Lower lobe of right lung (tissue), 2 donors: Measurements from ENCODE around the gene TMED3. TPM values are rescaled to one million over a fixed set of nuclear protein-coding genes. Genes with fewer than 3 reads are reported as not detected.
"Not testable (repeated sequence)": the region's sequence is repeated elsewhere in the genome, so short reads cannot be mapped to it uniquely, and the experiment has no call there.

Source experiments
- ATAC-seq, 2 donors: fragments of 200-7000 bp; cut with Tn5 transposase; one replicate each; pipeline ENCODE4 v1.9.1; 2020 to 2022; ENCODE audit warnings: mild to moderate bottlenecking in 2 of 2, moderate library complexity in 2 of 2
- DNase-seq: peaks from one replicate; pipeline ENCODE4 v3.0.0-alpha.2; 2020
- H3K27ac ChIP-seq: fragments of 200-600 bp; one replicate; pipeline ENCODE4 v1.8.0; 2022
- H3K27me3 ChIP-seq: fragments of 200-600 bp; one replicate; pipeline ENCODE4 v1.8.0; 2022; ENCODE audit warnings: low read depth
- H3K36me3 ChIP-seq: fragments of 200-600 bp; one replicate; pipeline ENCODE4 v1.8.0; 2022; ENCODE audit warnings: mild to moderate bottlenecking
- H3K4me1 ChIP-seq: fragments of 200-600 bp; one replicate; pipeline ENCODE4 v1.8.0; 2022
- H3K4me3 ChIP-seq: fragments of 200-600 bp; one replicate; pipeline ENCODE4 v1.8.0; 2022; ENCODE audit warnings: mild to moderate bottlenecking
- H3K9me3 ChIP-seq: fragments of 200-600 bp; one replicate; pipeline ENCODE4 v1.8.0; 2022
- CTCF ChIP-seq: fragments of 200-600 bp; IDR thresholded peaks from one replicate; pipeline ENCODE4 v1.8.0; 2022; ENCODE audit warnings: antibody characterized with exemption, mild to moderate bottlenecking
- intact Hi-C: fragments of 100-400 bp; cut with DNase I; formaldehyde crosslinking; loops from one replicate; pipeline ENCODE4 v1.11.0; 2022
- total RNA-seq: library from RNA; stranded (reverse); fragmentation: NEBNext Ultra II Directional; extraction: Animal tissue kit (Norgen Biotek cat#: 25700); gene quantifications from one replicate; pipeline ENCODE4 v1.2.1, GENCODE V29; 2021
- donor health status: DM: no; HTN: yes; CAD: no; lungs with severe emphysema.

The TMED3 gene
- total RNA-seq, 1 donor from 2014 or later: 45.2 TPM

- Histone ChIP-seq H3K9me3 (no peaks in the 10 kb centered on the region), H3K27me3 (no peaks in the 10 kb centered on the region), H3K4me3 (peak overlapping the region; percentile 80), H3K36me3 (peaks cover 38% of the 10 kb centered on the region), H3K27ac (no peak overlapping the region), H3K4me1 (peaks cover 18% of the 10 kb centered on the region)
- TF ChIP-seq CTCF: no peak
- intact Hi-C loops: no loop called here
- DNase-seq (no peak), ATAC-seq (no peak)
Observed at GRCh38 chr15:79311901-79312553, 1.1 kb downstream of the TMED3 start.

- DNase-seq: no peak
- H3K27me3 ChIP-seq: no peaks in the 10 kb centered on the region
- no peak overlapping the region for H3K27ac ChIP-seq
- intact Hi-C loops: no loop called here
- ATAC-seq: no peak
- H3K4me1 ChIP-seq: peaks cover 18% of the 10 kb centered on the region
- no peaks in the 10 kb centered on the region for H3K9me3 ChIP-seq
- no peak for TF ChIP-seq CTCF
- peaks cover 60% of the 10 kb centered on the region for H3K36me3 ChIP-seq
- no peak overlapping the region for H3K4me3 ChIP-seq
Observed at GRCh38 chr15:79314186-79314585, 3.3 kb downstream of the TMED3 start.

GRCh38 chr15:79314811-79315210 lies 3.9 kb downstream of the TMED3 start:
- peaks cover 18% of the 10 kb centered on the region for H3K4me1 ChIP-seq
- H3K27ac ChIP-seq: no peak overlapping the region
- H3K4me3 ChIP-seq: no peak overlapping the region
- intact Hi-C loops: no loop called here
- H3K27me3 ChIP-seq: no peaks in the 10 kb centered on the region
- TF ChIP-seq CTCF: no peak
- H3K9me3 ChIP-seq: no peaks in the 10 kb centered on the region
- H3K36me3 ChIP-seq: peaks cover 66% of the 10 kb centered on the region
- ATAC-seq (peak in 1 of 2 donors; percentile 40), DNase-seq (peak; percentile 72)

- Histone ChIP-seq H3K4me1 (peaks cover 13% of the 10 kb centered on the region), H3K9me3 (no peaks in the 10 kb centered on the region), H3K4me3 (no peak overlapping the region), H3K36me3 (peaks cover 72% of the 10 kb centered on the region), H3K27ac (no peak overlapping the region), H3K27me3 (no peaks in the 10 kb centered on the region)
- no peak for TF ChIP-seq CTCF
- intact Hi-C loops: no loop called here
- no peak for ATAC-seq
- no peak for DNase-seq
Observed at GRCh38 chr15:79315623-79316328, 4.9 kb downstream of the TMED3 start.

GRCh38 chr15:79316864-79317263 lies 6.0 kb downstream of the TMED3 start:
- H3K4me3 ChIP-seq: no peak overlapping the region
- no peaks in the 10 kb centered on the region for H3K9me3 ChIP-seq
- DNase-seq (no peak), ATAC-seq (no peak)
- H3K4me1 ChIP-seq: peaks cover 9% of the 10 kb centered on the region
- TF ChIP-seq CTCF: no peak
- no peaks in the 10 kb centered on the region for H3K27me3 ChIP-seq
- H3K36me3 ChIP-seq: peaks cover 77% of the 10 kb centered on the region
- H3K27ac ChIP-seq: no peak overlapping the region
- intact Hi-C loops: no loop called here

- H3K9me3 ChIP-seq, DNase-seq, intact Hi-C loops, H3K27me3 ChIP-seq, H3K4me3 ChIP-seq, ATAC-seq, H3K27ac ChIP-seq, H3K4me1 ChIP-seq: not testable (repeated sequence)
- H3K36me3 ChIP-seq: peaks cover 80% of the 10 kb centered on the region
Observed at GRCh38 chr15:79319973-79320372, 9.1 kb downstream of the TMED3 start.
